NT2/D1 (cell line): ENCODE measurements around the gene RBMS3.

Experiments
- SUZ12 ChIP-seq: IDR thresholded peaks from 2 replicates; pipeline ENCODE4 v1.6.1; 2011; ENCODE audit not compliant: insufficient read length, insufficient read depth; ENCODE audit errors: extremely low read depth
- ZNF274 ChIP-seq: IDR thresholded peaks from 2 replicates; pipeline ENCODE4 v1.6.1; 2011; ENCODE audit warnings: mild to moderate bottlenecking, low read depth, low read length

DNA sequence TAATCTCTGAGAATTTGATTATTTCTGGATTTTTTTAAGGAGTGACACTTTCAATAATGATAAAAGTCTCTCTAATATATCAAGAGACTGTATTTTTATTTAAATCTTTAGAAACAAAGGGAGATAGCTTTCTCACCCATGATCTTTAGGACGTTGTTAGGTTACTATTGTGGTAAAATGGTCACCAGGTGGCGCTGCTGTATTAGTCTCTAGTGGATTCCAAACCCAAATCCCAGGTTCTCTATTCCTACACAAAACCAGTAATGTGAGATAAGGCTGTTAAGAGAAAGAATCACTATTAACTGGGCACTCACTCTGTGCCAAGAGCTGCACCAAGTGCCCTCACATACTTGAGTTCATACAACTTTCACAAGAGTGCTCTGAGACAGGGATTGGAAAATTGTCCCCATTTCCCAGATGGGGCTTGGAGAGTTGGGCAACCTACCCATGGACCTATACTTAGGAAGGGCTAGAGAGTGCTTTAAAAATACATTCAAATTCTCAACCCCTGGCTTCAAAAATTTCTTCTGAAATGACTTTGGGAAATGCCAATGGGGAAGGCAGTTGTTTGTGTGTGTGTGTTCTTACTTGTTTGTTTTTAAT is 732.2 kb downstream of the RBMS3 start:
- TF ChIP-seq SUZ12 (no peak), ZNF274 (no peak)
